AG04449 (cell line): ENCODE data around the gene ZNF248.
"Not testable (repeated sequence)": the region's sequence is repeated elsewhere in the genome, so short reads cannot be mapped to it uniquely, and the experiment has no call there.

Experiments used
- CTCF ChIA-PET: fragments of 350-600 bp; formaldehyde crosslinking; extraction: SDS; loops from one replicate; lab custom pipeline; 2021; ENCODE audit warnings: antibody characterized with exemption; lab: Yijun Ruan, JAX
- POLR2A ChIA-PET: fragments of 400-600, 350-600 bp; formaldehyde crosslinking; extraction: SDS; loops from one replicate; lab custom pipeline; 2020; ENCODE audit warnings: antibody characterized with exemption, inconsistent platforms; lab: Yijun Ruan, JAX
- DNase-seq: peaks from one replicate; pipeline ENCODE4 v3.0.0-alpha.2; 2010; ENCODE audit warnings: low read depth, low spot score
- H3K4me3 ChIP-seq: 2 replicates; pipeline ENCODE4 v1.5.1; 2011; ENCODE audit warnings: low read depth, mild to moderate bottlenecking, control low read depth, low read length
- TF ChIP-seq, protein P1 (sequence below): IDR thresholded peaks from one replicate; pipeline ENCODE4 v1.5.1; 2011; ENCODE audit warnings: mild to moderate bottlenecking, moderate library complexity, low read length, control low read depth, inconsistent platforms; ENCODE audit not compliant: insufficient read depth; ENCODE audit errors: missing control alignments

ZNF248 gene

DNA sequence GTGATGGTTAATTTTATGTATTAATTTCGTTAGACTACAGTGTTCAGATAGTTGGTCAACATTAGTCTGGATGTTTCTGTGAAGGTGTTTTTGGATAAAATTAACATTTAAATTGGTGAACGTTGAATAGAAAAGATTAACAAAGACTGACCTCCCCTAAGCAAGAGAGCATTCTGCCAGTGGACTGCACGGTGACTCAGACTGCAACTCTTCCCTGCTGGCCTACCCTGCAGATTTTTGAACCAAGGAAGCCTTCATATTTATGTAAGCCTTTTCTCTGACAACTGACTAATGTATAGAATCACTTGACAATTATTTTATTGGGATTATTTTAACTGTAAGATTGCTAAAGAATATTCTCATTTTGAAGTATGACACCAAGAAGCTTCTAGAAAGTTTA, 7.9 kb upstream of the ZNF248 start:
- DNase-seq: no peak
- TF ChIP-seq, protein P1, sequence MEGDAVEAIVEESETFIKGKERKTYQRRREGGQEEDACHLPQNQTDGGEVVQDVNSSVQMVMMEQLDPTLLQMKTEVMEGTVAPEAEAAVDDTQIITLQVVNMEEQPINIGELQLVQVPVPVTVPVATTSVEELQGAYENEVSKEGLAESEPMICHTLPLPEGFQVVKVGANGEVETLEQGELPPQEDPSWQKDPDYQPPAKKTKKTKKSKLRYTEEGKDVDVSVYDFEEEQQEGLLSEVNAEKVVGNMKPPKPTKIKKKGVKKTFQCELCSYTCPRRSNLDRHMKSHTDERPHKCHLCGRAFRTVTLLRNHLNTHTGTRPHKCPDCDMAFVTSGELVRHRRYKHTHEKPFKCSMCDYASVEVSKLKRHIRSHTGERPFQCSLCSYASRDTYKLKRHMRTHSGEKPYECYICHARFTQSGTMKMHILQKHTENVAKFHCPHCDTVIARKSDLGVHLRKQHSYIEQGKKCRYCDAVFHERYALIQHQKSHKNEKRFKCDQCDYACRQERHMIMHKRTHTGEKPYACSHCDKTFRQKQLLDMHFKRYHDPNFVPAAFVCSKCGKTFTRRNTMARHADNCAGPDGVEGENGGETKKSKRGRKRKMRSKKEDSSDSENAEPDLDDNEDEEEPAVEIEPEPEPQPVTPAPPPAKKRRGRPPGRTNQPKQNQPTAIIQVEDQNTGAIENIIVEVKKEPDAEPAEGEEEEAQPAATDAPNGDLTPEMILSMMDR: no peak
- H3K4me3 ChIP-seq: no peak overlapping the region
- ChIA-PET POLR2A (no interaction called here), CTCF (no interaction called here)

- peak; percentile 56 for DNase-seq
- ChIA-PET POLR2A (no interaction called here), CTCF (no interaction called here)
- TF ChIP-seq, protein P1: no peak
- no peak overlapping the region for H3K4me3 ChIP-seq
These were observed 3.2 kb upstream of the ZNF248 start for GRCh38 chr10:37860494-37861190.

GRCh38 chr10:37859270-37859669, 1.9 kb upstream of the ZNF248 start:
- CTCF ChIA-PET, DNase-seq, H3K4me3 ChIP-seq, POLR2A ChIA-PET: not testable (repeated sequence)

- no peak for DNase-seq
- ChIA-PET CTCF (interaction anchor here (1.1 kb wide), 2 partner anchors 119 to 120 kb away, joined by 3 read pairs; partner anchors contain the start of gene ZNF25), POLR2A (no interaction called here)
- TF ChIP-seq, protein P1: no peak
- peak overlapping the region; percentile 82 for H3K4me3 ChIP-seq
These were observed 526 bp downstream of the ZNF248 start for GRCh38 chr10:37856881-37857286.

DNA sequence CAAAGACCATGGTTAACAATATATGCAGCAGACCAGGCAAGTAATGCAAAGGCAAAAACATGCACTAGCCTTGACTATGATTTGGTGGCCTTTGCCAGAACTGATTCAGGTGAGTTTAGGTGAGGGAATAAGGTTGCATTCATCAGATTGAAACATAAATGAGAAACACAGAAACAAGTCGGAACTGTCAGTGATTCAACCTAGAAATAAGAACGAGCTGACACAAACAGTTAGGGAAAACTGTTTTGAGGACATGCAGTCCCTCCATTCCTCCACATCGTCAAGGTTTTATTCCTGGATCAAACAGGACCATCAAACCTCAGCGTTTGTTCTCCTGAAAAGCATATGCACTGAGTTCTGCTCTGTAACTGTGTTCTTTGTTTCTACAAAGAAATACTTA, 1.8 kb downstream of the ZNF248 start:
- TF ChIP-seq, protein P1: no peak
- CTCF ChIA-PET: no interaction called here
- peak overlapping the region; percentile 32 for H3K4me3 ChIP-seq
- no peak for DNase-seq
- POLR2A ChIA-PET: no interaction called here

DNA sequence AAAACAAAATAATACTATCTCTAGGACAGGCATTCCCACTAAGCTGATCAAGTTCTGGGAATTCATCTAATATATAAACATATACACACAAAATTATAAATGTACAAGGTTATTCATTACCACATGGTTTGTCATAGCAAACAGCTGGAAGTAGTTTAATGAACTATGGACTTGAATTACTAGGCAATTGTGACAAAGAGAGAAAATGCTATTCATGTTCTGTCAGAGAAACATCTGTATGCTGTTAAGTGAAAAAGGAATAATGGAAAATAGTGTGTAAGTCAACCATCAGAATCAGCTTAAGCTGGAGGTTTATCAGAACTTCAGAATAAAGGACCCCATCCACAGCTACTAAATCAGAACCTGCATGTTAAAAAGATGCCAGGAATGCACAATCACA, 2.8 kb downstream of the ZNF248 start:
- no peak overlapping the region for H3K4me3 ChIP-seq
- TF ChIP-seq, protein P1: no peak
- CTCF ChIA-PET: no interaction called here
- POLR2A ChIA-PET: no interaction called here
- DNase-seq: no peak

- DNase-seq: no peak
- POLR2A ChIA-PET: no interaction called here
- H3K4me3 ChIP-seq: no peak overlapping the region
- CTCF ChIA-PET: interaction anchor here (1.0 kb wide), 1 partner anchor 133 kb away, joined by 4 read pairs; no protein-coding TSS in a partner anchor
- TF ChIP-seq, protein P1: no peak
These were observed 12.8 kb downstream of the ZNF248 start for GRCh38 chr10:37844644-37845043.
